Endodermal cell (in vitro differentiated cells): ENCODE measurements around the gene PRKCZ. TPM values are rescaled to one million over a fixed set of nuclear protein-coding genes. Genes with fewer than 3 reads are reported as not detected.

Source experiments
- DNase-seq: peaks from one replicate; pipeline ENCODE4 v3.0.0-alpha.2; 2017
- H3K27ac ChIP-seq: 2 replicates; pipeline ENCODE4 v1.5.1; 2013; ENCODE audit warnings: mild to moderate bottlenecking, low read depth, low read length, moderate library complexity
- H3K27me3 ChIP-seq: 2 replicates; pipeline ENCODE4 v1.6.1; 2013; ENCODE audit warnings: mild to moderate bottlenecking, low read length, moderate library complexity; ENCODE audit not compliant: insufficient read depth, control insufficient read depth, poor library complexity, severe bottlenecking
- H3K36me3 ChIP-seq: 2 replicates; pipeline ENCODE4 v1.7.0; 2013; ENCODE audit warnings: mild to moderate bottlenecking, low read length, moderate library complexity; ENCODE audit not compliant: control insufficient read depth, insufficient read depth
- H3K4me1 ChIP-seq: one replicate; pipeline ENCODE4 v1.7.0; 2013; ENCODE audit warnings: low read length; ENCODE audit not compliant: control insufficient read depth, insufficient read depth
- H3K4me3 ChIP-seq: 2 replicates; pipeline ENCODE4 v1.5.1; 2013; ENCODE audit warnings: mild to moderate bottlenecking, low read length, moderate library complexity
- H3K9ac ChIP-seq: 2 replicates; pipeline ENCODE4 v1.6.1; 2013; ENCODE audit warnings: mild to moderate bottlenecking, low read length, moderate library complexity; ENCODE audit not compliant: poor library complexity, severe bottlenecking; ENCODE audit errors: extremely low read depth
- H3K9me3 ChIP-seq: 2 replicates; pipeline ENCODE4 v1.6.1; 2013; ENCODE audit warnings: mild to moderate bottlenecking, low read length, moderate library complexity; ENCODE audit not compliant: control insufficient read depth
- H3K27ac Mint-ChIP-seq: 2 replicates; pipeline ENCODE4 v1.8.0; 2020; ENCODE audit warnings: mixed read lengths
- H3K27me3 Mint-ChIP-seq: 2 replicates; pipeline ENCODE4 v1.8.0; 2021; ENCODE audit warnings: mild to moderate bottlenecking, mixed read lengths; ENCODE audit not compliant: insufficient read depth
- H3K36me3 Mint-ChIP-seq: 2 replicates; pipeline ENCODE4 v1.8.0; 2020; ENCODE audit warnings: low read depth, mixed read lengths
- H3K4me1 Mint-ChIP-seq: 2 replicates; pipeline ENCODE4 v1.8.0; 2020; ENCODE audit warnings: mixed read lengths
- H3K4me3 Mint-ChIP-seq: 2 replicates; pipeline ENCODE4 v1.8.0; 2020; ENCODE audit warnings: mild to moderate bottlenecking, moderate library complexity, mixed read lengths
- H3K9me3 Mint-ChIP-seq: 2 replicates; pipeline ENCODE4 v1.8.0; 2020; ENCODE audit warnings: mild to moderate bottlenecking, mixed read lengths
- CTCF ChIP-seq: fragments of 200-600 bp; sonication (generic); conservative IDR thresholded peaks from 2 replicates; pipeline ENCODE4 v1.5.0; 2021; ENCODE audit warnings: antibody characterized with exemption, mild to moderate bottlenecking
- WGBS, 2 experiments: methylation state at CpG; one replicate each; pipeline versions ENCODE4 v1.1.5 to v1.1.7; 2013; ENCODE audit warnings: missing lambda C conversion rate in 2 of 2, mixed read lengths in 1 of 2; ENCODE audit not compliant: insufficient coverage in 1 of 2, insufficient read length in 1 of 2; 5-methylcytosine and 5-hydroxymethylcytosine counted together
- total RNA-seq, 2 donors: library from RNA; stranded (reverse); fragmentation: NEBNext Ultra II Directional in 1 of 2; extraction: Animal tissue kit (Norgen Biotek cat#: 25700) in 1 of 2; gene quantifications; 2 replicates in 1 of 2; 3 replicates in 1 of 2; pipeline ENCODE4 v1.2.1, GENCODE V29; 2021

The PRKCZ gene
- total RNA-seq, 2 donors from 2014 or later: 49.9 to 68.5 TPM

- no peak for DNase-seq
- Mint-ChIP-seq H3K36me3 (peaks cover 26% of the 10 kb centered on the region), H3K27me3 (no peaks in the 10 kb centered on the region), H3K4me1 (no peaks in the 10 kb centered on the region), H3K4me3 (no peak overlapping the region), H3K9me3 (no peaks in the 10 kb centered on the region), H3K27ac (no peak overlapping the region)
- no peak overlapping the region for H3K4me3 ChIP-seq
- no peaks in the 10 kb centered on the region for H3K9me3 ChIP-seq
- TF ChIP-seq CTCF: no peak
- WGBS, 2 experiments: 92 to 96% methylated on average over 9 to 14 of the region's 14 CpGs
- H3K27me3 ChIP-seq: no peaks in the 10 kb centered on the region
- no peak overlapping the region for H3K27ac ChIP-seq
- H3K9ac ChIP-seq: no peak overlapping the region
- H3K36me3 ChIP-seq: peaks cover 20% of the 10 kb centered on the region
- no peaks in the 10 kb centered on the region for H3K4me1 ChIP-seq
Measured at GRCh38 chr1:2148691-2149090, 98.5 kb downstream of the PRKCZ start.

GRCh38 chr1:2150801-2151200 is 100.6 kb downstream of the PRKCZ start:
- Mint-ChIP-seq H3K4me1 (no peaks in the 10 kb centered on the region), H3K9me3 (no peaks in the 10 kb centered on the region), H3K36me3 (peaks cover 39% of the 10 kb centered on the region), H3K4me3 (no peak overlapping the region), H3K27me3 (no peaks in the 10 kb centered on the region), H3K27ac (no peak overlapping the region)
- Histone ChIP-seq H3K36me3 (peaks cover 20% of the 10 kb centered on the region), H3K9ac (no peak overlapping the region), H3K27me3 (no peaks in the 10 kb centered on the region), H3K4me3 (no peak overlapping the region), H3K4me1 (no peaks in the 10 kb centered on the region), H3K27ac (no peak overlapping the region), H3K9me3 (no peaks in the 10 kb centered on the region)
- no peak for DNase-seq
- 96% methylated on average over 13 to 19 of the region's 19 CpGs for WGBS, 2 experiments
- no peak for TF ChIP-seq CTCF

GRCh38 chr1:2151252-2151651 is 101.0 kb downstream of the PRKCZ start:
- TF ChIP-seq CTCF: no peak
- Histone ChIP-seq H3K4me1 (no peaks in the 10 kb centered on the region), H3K27me3 (no peaks in the 10 kb centered on the region), H3K27ac (no peak overlapping the region), H3K9ac (no peak overlapping the region), H3K36me3 (peaks cover 21% of the 10 kb centered on the region), H3K9me3 (no peaks in the 10 kb centered on the region), H3K4me3 (no peak overlapping the region)
- Mint-ChIP-seq H3K9me3 (no peaks in the 10 kb centered on the region), H3K4me1 (no peaks in the 10 kb centered on the region), H3K27ac (no peak overlapping the region), H3K27me3 (no peaks in the 10 kb centered on the region), H3K36me3 (peaks cover 43% of the 10 kb centered on the region), H3K4me3 (no peak overlapping the region)
- 96 to 97% methylated on average over 9 to 10 of the region's 10 CpGs for WGBS, 2 experiments
- DNase-seq: no peak
